Measurements from ENCODE around the gene RRM2. TPM values are rescaled to one million over a fixed set of nuclear protein-coding genes. Genes with fewer than 3 reads are reported as not detected.

RRM2 gene
- total RNA-seq, 1 donor from 2014 or later: 11.9 TPM

DNA sequence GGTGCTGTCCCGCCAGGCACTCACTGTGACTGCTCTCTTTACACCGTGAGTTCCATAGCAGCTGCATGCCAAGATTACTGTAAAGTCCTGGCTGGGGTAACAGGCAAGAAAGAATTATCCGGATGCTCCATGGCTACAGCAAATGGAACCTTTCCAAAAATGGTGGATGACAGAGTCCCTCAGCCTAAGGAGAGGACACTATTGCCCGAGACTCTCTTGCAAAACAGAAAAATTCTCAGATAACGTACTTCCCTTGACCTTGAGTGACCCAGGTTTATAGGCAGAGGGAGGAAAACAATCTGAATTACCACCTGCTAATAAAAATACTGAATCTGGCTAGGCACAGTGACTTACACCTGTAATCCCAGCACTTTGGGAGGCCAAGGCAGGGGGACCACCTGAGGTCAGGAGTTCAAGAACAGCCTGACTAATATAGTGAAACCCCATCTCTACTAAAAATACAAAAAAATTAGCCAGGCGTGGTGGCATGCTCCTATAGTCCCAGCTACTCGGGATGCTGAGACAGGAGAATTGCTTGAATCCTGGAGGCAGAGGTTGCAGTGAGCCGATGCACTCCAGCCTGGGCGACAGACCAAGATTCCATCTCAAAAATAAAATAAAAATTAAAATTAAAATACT, 46.8 kb upstream of the RRM2 start:
- H3K9me3 Mint-ChIP-seq (ENCODE audit: unreplicated experiment): peaks cover 2% of the 10 kb centered on the region
- Histone ChIP-seq H3K9me3 (ENCODE audit: insufficient read depth, low read depth, low read length) (no peaks in the 10 kb centered on the region), H3K9ac (ENCODE audit: low read length) (no peak overlapping the region), H3K27ac (ENCODE audit: low read depth, low read length) (no peak overlapping the region), H2AFZ (ENCODE audit: low read depth, low read length) (no peak overlapping the region), H3K4me1 (ENCODE audit: insufficient read depth, low read length) (peaks cover 8% of the 10 kb centered on the region), H3K79me2 (ENCODE audit: insufficient read depth, low read length) (no peaks in the 10 kb centered on the region), H4K20me1 (ENCODE audit: insufficient read depth, low read length) (peaks cover 14% of the 10 kb centered on the region), H3K4me2 (ENCODE audit: low read length) (no peak overlapping the region), H3K27me3 (ENCODE audit: insufficient read depth, low read length) (peaks cover 16% of the 10 kb centered on the region), H3K4me3 (ENCODE audit: insufficient read depth, low read depth, low read length) (no peak overlapping the region), H3K36me3 (ENCODE audit: insufficient read depth, low read length) (no peaks in the 10 kb centered on the region)
- peaks cover 6% of the 10 kb centered on the region for H3K4me1 Mint-ChIP-seq (ENCODE audit: low read depth, unreplicated experiment)
- DNase-seq (ENCODE audit: low read depth) (no peak), FAIRE-seq (no peak)
- no peak overlapping the region for H3K27ac Mint-ChIP-seq (ENCODE audit: unreplicated experiment)
- H3K27me3 Mint-ChIP-seq (ENCODE audit: low read depth, unreplicated experiment): peaks cover 49% of the 10 kb centered on the region
- no peak overlapping the region for H3K4me3 Mint-ChIP-seq (ENCODE audit: unreplicated experiment)
- no peak for TF ChIP-seq EZH2 (IDR thresholded peaks at IDR 0.05; ENCODE audit: insufficient read depth, low read length)
- TF ChIP-seq CTCF (IDR thresholded peaks at IDR 0.05; ENCODE audit: insufficient read depth, low read depth, low read length): no peak
- peaks cover 1% of the 10 kb centered on the region for H3K36me3 Mint-ChIP-seq (ENCODE audit: low read depth, unreplicated experiment)

- FAIRE-seq (no peak), DNase-seq (ENCODE audit: low read depth) (no peak)
- peaks cover 14% of the 10 kb centered on the region for H4K20me1 ChIP-seq (ENCODE audit: insufficient read depth, low read length)
- Mint-ChIP-seq H3K36me3 (ENCODE audit: low read depth, unreplicated experiment) (peaks cover 1% of the 10 kb centered on the region), H3K4me3 (ENCODE audit: unreplicated experiment) (no peak overlapping the region), H3K9me3 (ENCODE audit: unreplicated experiment) (peaks cover 2% of the 10 kb centered on the region), H3K4me1 (ENCODE audit: low read depth, unreplicated experiment) (peaks cover 8% of the 10 kb centered on the region), H3K27ac (ENCODE audit: unreplicated experiment) (no peak overlapping the region), H3K27me3 (ENCODE audit: low read depth, unreplicated experiment) (peaks cover 51% of the 10 kb centered on the region)
- H3K4me1 ChIP-seq (ENCODE audit: insufficient read depth, low read length): peaks cover 14% of the 10 kb centered on the region
- H3K9me3 ChIP-seq (ENCODE audit: insufficient read depth, low read depth, low read length): no peaks in the 10 kb centered on the region
- H3K36me3 ChIP-seq (ENCODE audit: insufficient read depth, low read length): no peaks in the 10 kb centered on the region
- no peaks in the 10 kb centered on the region for H3K79me2 ChIP-seq (ENCODE audit: insufficient read depth, low read length)
- no peak overlapping the region for H3K27ac ChIP-seq (ENCODE audit: low read depth, low read length)
- no peak overlapping the region for H3K4me3 ChIP-seq (ENCODE audit: insufficient read depth, low read depth, low read length)
- no peak for TF ChIP-seq CTCF (IDR thresholded peaks at IDR 0.05; ENCODE audit: insufficient read depth, low read depth, low read length)
- no peak for TF ChIP-seq EZH2 (IDR thresholded peaks at IDR 0.05; ENCODE audit: insufficient read depth, low read length)
- H3K4me2 ChIP-seq (ENCODE audit: low read length): no peak overlapping the region
- H2AFZ ChIP-seq (ENCODE audit: low read depth, low read length): no peak overlapping the region
- no peak overlapping the region for H3K9ac ChIP-seq (ENCODE audit: low read length)
- H3K27me3 ChIP-seq (ENCODE audit: insufficient read depth, low read length): peaks cover 16% of the 10 kb centered on the region
Observed at GRCh38 chr2:10076511-10076910, 46.0 kb upstream of the RRM2 start.

DNA sequence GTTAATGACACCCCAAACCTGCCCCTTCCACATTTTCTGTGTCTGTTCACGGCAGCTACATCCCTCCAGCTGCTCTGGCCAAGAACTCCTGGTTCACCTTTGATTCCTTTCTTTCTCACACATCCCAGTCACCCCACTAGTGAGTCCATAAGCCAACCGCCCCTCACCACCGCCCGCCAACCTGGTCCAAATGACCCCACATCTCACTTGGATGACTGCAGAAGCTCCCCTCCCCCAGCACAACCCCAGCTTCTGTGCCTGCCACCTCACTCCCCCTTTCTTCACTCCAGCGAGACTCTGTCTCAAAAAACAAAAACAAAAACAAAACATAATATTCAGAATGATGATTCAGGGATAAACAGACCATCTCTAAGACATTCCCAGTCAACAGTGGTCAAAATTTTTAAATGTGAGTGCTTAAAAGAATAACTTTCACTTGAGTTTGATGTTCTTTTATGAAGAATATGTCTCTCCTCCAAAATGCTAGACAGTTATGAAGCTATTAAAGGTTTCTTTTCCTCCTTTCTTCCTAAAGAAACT, 45.5 kb upstream of the RRM2 start:
- DNase-seq (ENCODE audit: low read depth) (no peak), FAIRE-seq (no peak)
- no peak overlapping the region for H3K4me2 ChIP-seq (ENCODE audit: low read length)
- H3K79me2 ChIP-seq (ENCODE audit: insufficient read depth, low read length): no peaks in the 10 kb centered on the region
- H4K20me1 ChIP-seq (ENCODE audit: insufficient read depth, low read length): peaks cover 14% of the 10 kb centered on the region
- H3K9me3 ChIP-seq (ENCODE audit: insufficient read depth, low read depth, low read length): no peaks in the 10 kb centered on the region
- no peaks in the 10 kb centered on the region for H3K36me3 ChIP-seq (ENCODE audit: insufficient read depth, low read length)
- Mint-ChIP-seq H3K9me3 (ENCODE audit: unreplicated experiment) (peaks cover 2% of the 10 kb centered on the region), H3K4me3 (ENCODE audit: unreplicated experiment) (no peak overlapping the region), H3K27ac (ENCODE audit: unreplicated experiment) (no peak overlapping the region), H3K27me3 (ENCODE audit: low read depth, unreplicated experiment) (peaks cover 50% of the 10 kb centered on the region), H3K36me3 (ENCODE audit: low read depth, unreplicated experiment) (peaks cover 1% of the 10 kb centered on the region), H3K4me1 (ENCODE audit: low read depth, unreplicated experiment) (peaks cover 8% of the 10 kb centered on the region)
- no peak overlapping the region for H2AFZ ChIP-seq (ENCODE audit: low read depth, low read length)
- peaks cover 14% of the 10 kb centered on the region for H3K4me1 ChIP-seq (ENCODE audit: insufficient read depth, low read length)
- TF ChIP-seq CTCF (IDR thresholded peaks at IDR 0.05; ENCODE audit: insufficient read depth, low read depth, low read length) (no peak), EZH2 (IDR thresholded peaks at IDR 0.05; ENCODE audit: insufficient read depth, low read length) (no peak)
- H3K27ac ChIP-seq (ENCODE audit: low read depth, low read length): no peak overlapping the region
- peaks cover 16% of the 10 kb centered on the region for H3K27me3 ChIP-seq (ENCODE audit: insufficient read depth, low read length)
- H3K4me3 ChIP-seq (ENCODE audit: insufficient read depth, low read depth, low read length): no peak overlapping the region
- no peak overlapping the region for H3K9ac ChIP-seq (ENCODE audit: low read length)

Data from astrocyte (in vitro differentiated cells and primary cell).